ENCODE results near the gene LHX1.

Gene LHX1

GRCh38 chr17:36922175-36922574 lies 15.1 kb upstream of the LHX1 start:
- DNase-seq (ENCODE audit: low read depth), result no peak

GRCh38 chr17:36923814-36924221 lies 13.5 kb upstream of the LHX1 start:
- no peak for DNase-seq (ENCODE audit: low read depth)

GRCh38 chr17:36926226-36926625 lies 11.0 kb upstream of the LHX1 start:
- DNase-seq (ENCODE audit: low read depth), result no peak

- DNase-seq (ENCODE audit: low read depth), result no peak
These were observed 10.6 kb upstream of the LHX1 start for GRCh38 chr17:36926701-36927100.

- DNase-seq (ENCODE audit: low read depth), result no peak
These were observed 8.6 kb upstream of the LHX1 start for GRCh38 chr17:36928471-36929345.

- DNase-seq (ENCODE audit: low read depth), result no peak
These were observed 7.3 kb upstream of the LHX1 start for GRCh38 chr17:36929851-36930582.

GRCh38 chr17:36930583-36930900 lies 6.7 kb upstream of the LHX1 start:
- no peak for DNase-seq (ENCODE audit: low read depth)

- DNase-seq (ENCODE audit: low read depth), result no peak
These were observed 6.1 kb upstream of the LHX1 start for GRCh38 chr17:36931096-36931696.

- DNase-seq (ENCODE audit: low read depth), result no peak
These were observed 5.4 kb upstream of the LHX1 start for GRCh38 chr17:36931697-36932382.

- no peak for DNase-seq (ENCODE audit: low read depth)
These were observed 4.9 kb upstream of the LHX1 start for GRCh38 chr17:36932383-36932693.

GRCh38 chr17:36932694-36933511 lies 4.4 kb upstream of the LHX1 start:
- no peak for DNase-seq (ENCODE audit: low read depth)

- DNase-seq (ENCODE audit: low read depth), result no peak
These were observed 3.6 kb upstream of the LHX1 start for GRCh38 chr17:36933512-36934143.

- DNase-seq (ENCODE audit: low read depth), result no peak
These were observed 3.1 kb upstream of the LHX1 start for GRCh38 chr17:36934144-36934691.

GRCh38 chr17:36934692-36935630 lies 2.3 kb upstream of the LHX1 start:
- no peak for DNase-seq (ENCODE audit: low read depth)

GRCh38 chr17:36935671-36936454 lies 1.4 kb upstream of the LHX1 start:
- no peak for DNase-seq (ENCODE audit: low read depth)

GRCh38 chr17:36936455-36937000 lies 747 bp upstream of the LHX1 start:
- DNase-seq (ENCODE audit: low read depth), result no peak

GRCh38 chr17:36937959-36938565 lies 787 bp downstream of the LHX1 start:
- no peak for DNase-seq (ENCODE audit: low read depth)

- DNase-seq (ENCODE audit: low read depth), result no peak
These were observed 1.3 kb downstream of the LHX1 start for GRCh38 chr17:36938566-36939051.

All from GM04503 (cell line).